ENCODE data around the gene PRKAR1A.

- TF ChIP-seq CTCF (IDR thresholded peaks at IDR 0.05) (peak in 2 of 3 donors; percentile 27 to 33), POLR2A (IDR thresholded peaks at IDR 0.05) (no peak), EP300 (IDR thresholded peaks at IDR 0.05) (no peak)
Measured at GRCh38 chr17:68539548-68540467, 27.6 kb downstream of the PRKAR1A start.
